NCI-H774 (cell line): ENCODE results near the gene STH.

Experiments used
- DNase-seq: peaks from one replicate; lab custom pipeline; 2025; lab: John Stamatoyannopoulos, UW

The STH gene

DNA sequence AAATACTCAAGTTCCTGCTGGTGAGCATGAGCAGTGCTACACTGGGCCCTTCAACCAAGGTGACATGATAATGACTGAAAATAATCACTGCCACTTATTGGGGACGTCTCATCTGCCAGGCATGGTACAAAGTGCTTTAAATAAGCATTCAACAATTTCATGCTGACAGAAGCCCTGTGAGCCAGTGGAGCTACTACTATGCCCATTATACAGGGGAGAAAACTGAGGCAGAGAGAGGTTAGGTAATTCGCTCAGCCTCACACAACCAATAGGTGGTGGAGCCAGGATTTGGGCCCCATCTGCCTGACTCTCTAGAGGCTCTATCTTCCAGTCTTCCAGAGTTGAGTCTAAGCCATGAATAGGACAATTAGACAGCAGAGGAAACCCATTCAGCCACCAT is 30.3 kb upstream of the STH start:
- DNase-seq, result no peak

DNA sequence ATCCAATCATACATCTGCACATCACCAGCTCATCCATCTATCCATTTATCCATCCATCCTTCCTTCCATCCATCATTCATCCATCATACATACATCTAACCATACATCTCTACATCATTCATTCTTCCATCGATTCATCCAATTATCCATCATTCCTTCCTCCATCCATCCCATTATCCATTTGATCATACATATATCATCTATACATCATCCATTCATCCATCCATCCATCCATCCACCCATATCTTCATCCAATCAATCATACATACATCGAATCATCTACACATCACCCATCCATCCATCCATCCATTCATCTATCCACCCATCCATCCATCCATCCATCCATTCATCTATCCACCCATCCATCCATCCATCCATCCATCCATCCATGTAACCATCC is 29.3 kb upstream of the STH start:
- DNase-seq, result no peak

DNA sequence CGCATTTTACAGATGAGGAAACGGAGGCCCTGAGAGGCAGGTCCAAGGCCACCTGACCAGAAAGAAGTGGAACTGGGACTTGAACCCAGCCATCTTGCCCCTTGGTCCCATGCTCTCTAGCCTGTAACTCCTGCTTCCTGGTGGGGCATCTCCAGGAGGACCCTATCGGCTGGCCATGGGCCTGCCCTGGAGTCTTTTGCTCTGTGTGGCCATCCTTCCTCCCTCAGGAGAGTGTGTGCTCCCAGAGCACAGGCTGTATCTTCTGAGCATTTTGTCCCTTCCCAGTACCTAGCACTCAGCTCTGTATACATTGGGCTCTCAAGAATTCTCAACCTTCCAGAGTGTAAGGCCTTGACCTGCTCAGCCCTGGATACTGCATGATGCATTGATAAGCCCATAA is 28.4 kb upstream of the STH start:
- no peak for DNase-seq

DNA sequence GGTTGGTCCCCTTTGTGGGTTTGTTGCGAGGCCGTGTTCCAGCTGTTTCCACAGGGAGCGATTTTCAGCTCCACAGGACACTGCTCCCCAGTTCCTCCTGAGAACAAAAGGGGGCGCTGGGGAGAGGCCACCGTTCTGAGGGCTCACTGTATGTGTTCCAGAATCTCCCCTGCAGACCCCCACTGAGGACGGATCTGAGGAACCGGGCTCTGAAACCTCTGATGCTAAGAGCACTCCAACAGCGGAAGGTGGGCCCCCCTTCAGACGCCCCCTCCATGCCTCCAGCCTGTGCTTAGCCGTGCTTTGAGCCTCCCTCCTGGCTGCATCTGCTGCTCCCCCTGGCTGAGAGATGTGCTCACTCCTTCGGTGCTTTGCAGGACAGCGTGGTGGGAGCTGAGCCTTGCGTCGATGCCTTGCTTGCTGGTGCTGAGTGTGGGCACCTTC is 27.3 kb upstream of the STH start:
- DNase-seq, result no peak

DNA sequence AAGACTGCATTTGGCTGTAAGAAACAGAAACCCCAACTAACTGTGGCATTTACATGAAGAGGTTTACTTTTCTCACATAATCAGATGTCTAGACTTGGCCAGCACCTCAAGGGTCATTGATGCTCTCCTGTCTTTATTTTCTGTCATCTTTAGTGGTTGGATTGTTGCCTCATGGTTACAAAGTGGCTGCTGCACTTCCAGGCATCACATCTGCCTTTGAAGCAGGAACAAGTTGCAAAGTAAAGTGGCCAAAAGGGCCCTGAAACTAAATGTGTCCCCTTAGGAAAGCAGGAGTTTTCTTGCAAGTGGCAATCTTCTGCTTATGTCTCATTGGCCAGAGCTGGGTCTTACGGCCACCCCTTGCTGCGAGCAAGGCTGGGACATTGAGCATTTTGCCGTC is 26.5 kb upstream of the STH start:
- DNase-seq, result no peak

DNA sequence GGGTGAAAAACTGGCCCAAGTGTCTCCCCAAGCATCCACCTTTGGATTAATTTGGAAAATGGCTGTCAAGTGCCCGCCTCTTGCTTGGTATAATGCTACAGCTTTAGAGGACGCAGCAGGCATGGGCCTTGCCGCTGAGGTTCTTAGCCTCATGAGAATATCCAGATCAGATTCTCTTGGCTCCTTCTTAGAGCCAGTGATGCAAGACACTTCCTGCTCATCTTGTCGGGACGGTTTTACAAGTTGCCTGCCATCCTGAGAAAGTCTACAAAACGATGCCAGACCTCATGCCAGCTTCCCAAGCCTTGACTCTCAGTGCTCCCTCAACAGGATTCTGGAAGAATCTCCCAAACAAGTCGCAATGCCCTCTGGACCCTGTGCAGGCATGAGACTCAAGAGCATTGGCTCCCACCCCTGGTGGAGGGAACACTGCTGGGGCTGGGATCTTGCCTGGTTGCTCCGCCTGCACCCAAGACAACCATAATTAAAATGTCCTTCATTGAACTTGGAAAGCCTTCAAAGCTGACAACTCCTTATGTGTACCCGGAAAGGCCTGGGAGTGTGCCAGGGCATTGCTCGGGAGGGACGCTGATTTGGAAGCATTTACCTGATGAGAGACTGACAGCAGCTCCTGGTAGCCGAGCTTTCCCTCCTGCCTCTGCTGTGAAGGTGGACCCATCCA is 25.8 kb upstream of the STH start:
- DNase-seq, result no peak

DNA sequence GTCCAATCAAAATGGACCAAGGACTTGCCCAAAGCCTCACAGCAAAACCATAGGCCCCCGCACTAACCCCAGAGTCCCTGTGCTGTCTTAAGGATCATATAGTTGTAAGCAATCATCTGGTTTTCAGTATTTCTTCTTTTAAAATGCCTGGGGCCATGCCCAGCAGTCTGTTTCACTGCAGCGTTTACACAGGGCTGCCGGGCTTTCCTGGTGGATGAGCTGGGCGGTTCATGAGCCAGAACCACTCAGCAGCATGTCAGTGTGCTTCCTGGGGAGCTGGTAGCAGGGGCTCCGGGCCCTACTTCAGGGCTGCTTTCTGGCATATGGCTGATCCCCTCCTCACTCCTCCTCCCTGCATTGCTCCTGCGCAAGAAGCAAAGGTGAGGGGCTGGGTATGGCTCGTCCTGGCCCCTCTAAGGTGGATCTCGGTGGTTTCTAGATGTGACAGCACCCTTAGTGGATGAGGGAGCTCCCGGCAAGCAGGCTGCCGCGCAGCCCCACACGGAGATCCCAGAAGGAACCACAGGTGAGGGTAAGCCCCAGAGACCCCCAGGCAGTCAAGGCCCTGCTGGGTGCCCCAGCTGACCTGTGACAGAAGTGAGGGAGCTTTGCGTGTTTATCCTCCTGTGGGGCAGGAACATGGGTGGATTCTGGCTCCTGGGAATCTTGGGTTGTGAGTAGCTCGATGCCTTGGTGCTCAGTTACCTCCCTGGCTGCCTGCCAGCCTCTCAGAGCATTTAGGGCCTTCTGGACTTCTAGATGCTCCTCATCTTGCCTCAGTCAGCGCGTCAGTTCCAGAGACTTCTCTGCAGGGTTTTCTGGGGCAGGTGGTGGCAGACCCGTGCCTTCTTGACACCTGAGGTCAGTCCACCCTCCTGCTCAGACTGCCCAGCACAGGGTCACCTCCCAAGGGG is 24.8 kb upstream of the STH start:
- no peak for DNase-seq

DNA sequence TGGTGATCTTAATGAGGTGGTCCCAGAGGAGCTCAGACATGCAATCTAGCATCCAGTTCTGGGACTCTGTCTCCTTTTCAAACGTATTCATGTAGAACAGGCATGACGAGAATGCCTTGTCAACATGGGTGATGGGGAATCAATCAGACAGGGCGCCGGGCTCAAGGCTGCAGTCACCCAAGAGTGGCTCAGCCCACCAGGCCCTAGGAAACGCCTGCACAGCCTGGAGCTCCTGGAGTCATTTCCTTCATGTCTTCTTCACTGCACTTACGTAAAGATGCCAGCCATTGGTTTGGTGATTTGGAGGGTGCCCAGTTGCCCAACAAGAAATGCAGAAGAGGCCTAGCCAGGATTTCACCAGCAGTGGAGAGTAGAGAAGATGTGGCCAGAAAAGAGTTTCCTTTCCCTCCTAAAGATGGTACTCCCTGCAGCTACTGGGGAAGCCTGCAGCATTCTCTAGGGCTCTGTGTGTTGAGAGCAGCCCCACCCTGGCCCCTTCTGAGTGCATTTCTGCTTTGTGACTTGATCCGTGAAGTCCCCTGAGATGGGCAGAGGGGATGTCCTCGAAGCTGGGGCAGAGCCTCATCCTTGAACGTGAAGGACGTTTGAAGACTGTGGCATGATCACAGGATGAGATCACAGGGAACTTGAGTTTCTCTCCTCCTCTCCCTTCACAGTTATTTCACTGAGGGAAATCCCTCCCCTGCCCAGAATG is 24.0 kb upstream of the STH start:
- no peak for DNase-seq

DNA sequence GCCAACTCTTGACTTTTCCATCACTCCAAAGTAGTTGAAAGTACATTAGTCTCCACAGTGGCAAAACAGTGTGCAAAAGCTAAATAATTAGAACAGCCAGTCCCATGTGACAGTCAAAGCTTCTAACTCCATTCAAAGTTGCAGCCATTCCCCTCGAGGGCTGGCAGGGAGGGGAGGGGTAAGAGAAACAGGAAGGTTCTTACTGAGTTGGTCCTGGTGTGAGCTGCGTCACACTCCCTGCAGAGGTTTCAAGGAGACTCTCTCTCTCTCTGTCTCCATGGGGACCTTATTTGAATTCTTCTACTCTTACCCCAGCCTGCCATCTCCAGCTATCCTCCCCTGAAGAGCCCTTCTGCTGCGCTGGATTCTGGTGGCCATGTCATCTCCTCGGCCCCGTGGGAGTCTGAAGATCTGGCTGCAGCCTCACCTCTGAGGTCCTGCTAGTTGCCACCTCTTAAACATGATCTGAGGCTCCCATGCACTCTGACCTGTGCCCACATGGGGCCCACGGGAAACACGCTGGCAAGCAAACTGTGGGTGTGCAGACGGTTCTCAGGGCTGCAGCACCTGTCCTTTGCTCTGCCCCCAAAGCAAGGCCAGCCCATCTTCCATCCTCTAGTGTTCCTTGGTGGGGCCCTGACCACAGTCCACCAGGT is 23.3 kb upstream of the STH start:
- DNase-seq, result no peak

DNA sequence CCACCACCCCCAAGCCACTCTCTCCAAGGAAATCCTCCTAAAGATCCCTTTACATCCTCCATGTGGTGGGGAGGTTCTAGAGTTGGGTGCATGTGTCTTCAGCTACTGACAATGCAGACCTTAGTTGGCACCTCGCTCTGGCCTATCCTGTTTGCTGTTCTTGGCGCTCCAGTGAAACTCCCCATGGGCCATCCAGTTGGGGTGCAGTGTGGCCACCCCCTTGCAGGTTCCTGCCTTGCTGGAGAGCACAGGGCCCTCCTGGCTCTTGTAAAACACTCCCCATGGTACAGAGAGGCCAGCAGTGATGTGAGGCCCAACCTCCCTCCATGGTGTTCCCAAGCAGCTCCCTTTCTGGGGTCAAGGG is 22.7 kb upstream of the STH start:
- DNase-seq, result no peak

DNA sequence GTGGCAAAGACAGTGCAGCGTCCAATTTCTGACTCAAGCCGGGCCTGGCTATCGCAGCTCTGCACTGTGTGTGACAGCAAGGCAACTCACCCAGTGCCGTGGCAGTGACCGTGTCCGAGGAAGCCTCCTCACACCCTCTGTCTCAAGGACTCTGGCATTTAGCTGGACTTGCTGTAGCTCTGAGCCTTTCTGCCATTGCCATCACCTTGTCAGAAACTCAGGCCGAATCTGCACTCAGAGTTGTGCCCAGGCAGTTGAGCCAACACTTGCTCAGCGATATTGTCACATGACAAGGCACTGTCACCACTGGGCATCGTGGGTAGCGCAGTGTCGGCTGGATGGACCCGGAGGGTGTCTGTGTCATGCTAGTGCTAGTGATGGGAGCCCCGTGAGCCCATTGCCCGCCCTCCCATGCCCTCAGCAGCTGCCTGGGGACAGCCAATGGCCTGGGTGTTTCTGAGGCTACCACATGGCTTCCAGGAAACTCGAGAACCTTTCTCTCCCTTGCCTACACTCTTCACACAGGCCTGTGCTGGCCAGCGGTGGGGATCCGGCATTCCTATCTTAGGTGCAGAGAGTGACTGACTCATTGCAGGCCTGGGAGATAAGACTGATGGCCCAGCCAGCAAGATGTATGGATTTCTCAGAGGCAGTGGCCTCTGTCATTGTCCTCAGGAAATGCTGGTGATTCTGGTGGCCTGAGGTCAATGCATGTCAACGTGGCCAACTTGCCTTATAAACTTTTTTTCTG is 22.1 kb upstream of the STH start:
- DNase-seq, result no peak

DNA sequence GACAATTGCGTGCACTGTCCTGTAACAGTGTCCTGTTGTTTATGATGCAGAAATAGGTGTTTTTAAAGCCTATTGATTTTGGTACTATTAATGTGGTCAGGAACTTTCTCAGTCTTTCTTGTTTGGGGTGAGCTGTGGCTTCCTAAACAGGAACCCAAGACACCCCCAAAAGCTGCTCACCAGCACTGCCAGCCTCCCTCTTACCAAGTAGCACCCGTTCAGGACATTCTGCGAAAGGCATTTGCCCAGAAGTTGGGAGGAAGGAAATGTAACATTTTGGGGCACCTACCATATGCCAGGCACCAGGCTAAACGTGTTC is 21.6 kb upstream of the STH start:
- no peak for DNase-seq

DNA sequence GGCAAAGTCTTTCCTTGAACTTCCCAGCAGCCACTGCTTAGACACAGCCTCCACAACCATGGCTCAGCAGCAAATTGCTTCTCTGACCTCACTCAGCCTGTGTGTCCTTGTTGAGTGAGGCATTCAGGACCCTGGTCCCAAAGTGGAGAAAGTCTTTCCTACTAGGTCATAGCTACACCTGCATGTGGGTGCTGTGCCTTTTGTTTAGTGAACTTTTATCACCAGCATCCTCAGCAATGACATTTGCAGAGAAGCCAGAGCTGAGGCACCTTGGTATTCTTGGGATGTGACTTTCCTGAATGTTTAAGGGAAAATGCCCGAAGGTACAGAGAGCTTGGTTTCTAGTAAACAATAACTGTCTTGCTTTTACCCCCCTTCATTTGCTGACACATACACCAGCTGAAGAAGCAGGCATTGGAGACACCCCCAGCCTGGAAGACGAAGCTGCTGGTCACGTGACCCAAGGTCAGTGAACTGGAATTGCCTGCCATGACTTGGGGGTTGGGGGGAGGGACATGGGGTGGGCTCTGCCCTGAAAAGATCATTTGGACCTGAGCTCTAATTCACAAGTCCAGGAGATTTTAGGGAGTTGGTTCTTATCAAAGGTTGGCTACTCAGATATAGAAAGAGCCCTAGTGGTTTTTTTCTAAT is 20.9 kb upstream of the STH start:
- DNase-seq, result no peak

DNA sequence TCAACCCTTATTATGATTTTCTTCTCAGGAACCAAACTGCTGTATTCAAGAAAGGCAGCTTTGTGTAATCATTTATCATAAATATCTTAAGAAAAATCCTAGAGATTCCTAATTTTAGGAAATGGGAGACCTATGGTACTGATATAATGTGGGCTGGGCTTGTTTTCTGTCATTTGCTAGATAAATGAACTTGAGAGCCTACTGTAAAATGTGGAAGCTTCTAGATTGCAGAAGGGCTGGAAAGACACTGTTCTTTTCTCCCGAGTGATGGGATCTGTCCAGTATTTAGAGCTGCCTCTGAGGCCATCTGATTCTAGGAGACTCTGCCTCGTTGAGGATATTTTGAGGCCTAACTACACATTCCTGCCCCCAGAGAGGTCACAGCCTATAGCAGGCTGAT is 19.9 kb upstream of the STH start:
- DNase-seq, result no peak

DNA sequence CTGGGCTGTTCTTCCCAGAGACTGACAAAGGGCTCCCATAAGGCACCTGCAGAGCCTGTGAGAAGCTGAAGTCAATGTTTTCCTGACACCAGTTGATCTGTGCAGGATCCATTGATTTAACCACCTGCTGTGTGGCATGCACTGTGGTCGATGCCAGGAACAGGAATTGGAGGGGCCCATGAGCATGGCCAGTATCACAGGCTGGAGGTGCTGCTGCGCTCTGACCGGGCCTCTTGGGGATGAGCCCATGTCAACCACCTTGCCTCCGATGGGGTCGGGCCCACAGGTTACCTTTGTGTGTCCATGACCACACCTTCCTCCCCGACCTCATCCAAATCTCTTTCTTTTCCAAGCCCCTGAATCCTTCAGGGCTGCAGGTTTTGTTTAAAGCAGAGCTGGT is 18.2 kb upstream of the STH start:
- no peak for DNase-seq

DNA sequence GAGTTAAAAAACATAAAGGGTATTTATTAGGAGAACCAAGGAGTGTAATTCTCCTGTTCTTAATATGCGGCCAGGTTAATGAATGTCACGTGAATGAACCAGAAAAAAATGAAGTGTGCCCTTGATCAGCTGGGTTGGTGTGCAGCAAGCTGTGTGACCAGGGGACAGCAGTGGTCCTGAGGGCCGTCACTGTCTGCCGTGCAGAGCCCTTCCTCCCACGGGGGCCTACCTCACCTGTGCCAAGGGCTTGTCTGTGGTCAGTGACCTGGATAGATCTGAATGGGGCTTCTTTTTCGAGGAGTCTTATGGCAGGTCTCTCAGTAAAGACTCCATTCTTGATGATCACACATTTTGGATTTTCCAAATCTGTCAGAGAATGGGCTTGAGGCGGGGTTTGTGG is 17.7 kb upstream of the STH start:
- no peak for DNase-seq

DNA sequence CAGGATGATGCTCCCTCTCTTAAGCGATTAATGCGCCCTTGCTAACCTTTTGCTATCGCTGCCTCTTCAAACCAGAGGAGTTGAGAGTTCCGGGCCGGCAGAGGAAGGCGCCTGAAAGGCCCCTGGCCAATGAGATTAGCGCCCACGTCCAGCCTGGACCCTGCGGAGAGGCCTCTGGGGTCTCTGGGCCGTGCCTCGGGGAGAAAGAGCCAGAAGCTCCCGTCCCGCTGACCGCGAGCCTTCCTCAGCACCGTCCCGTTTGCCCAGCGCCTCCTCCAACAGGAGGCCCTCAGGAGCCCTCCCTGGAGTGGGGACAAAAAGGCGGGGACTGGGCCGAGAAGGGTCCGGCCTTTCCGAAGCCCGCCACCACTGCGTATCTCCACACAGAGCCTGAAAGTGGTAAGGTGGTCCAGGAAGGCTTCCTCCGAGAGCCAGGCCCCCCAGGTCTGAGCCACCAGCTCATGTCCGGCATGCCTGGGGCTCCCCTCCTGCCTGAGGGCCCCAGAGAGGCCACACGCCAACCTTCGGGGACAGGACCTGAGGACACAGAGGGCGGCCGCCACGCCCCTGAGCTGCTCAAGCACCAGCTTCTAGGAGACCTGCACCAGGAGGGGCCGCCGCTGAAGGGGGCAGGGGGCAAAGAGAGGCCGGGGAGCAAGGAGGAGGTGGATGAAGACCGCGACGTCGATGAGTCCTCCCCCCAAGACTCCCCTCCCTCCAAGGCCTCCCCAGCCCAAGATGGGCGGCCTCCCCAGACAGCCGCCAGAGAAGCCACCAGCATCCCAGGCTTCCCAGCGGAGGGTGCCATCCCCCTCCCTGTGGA is 16.0 kb upstream of the STH start:
- DNase-seq, result no peak

DNA sequence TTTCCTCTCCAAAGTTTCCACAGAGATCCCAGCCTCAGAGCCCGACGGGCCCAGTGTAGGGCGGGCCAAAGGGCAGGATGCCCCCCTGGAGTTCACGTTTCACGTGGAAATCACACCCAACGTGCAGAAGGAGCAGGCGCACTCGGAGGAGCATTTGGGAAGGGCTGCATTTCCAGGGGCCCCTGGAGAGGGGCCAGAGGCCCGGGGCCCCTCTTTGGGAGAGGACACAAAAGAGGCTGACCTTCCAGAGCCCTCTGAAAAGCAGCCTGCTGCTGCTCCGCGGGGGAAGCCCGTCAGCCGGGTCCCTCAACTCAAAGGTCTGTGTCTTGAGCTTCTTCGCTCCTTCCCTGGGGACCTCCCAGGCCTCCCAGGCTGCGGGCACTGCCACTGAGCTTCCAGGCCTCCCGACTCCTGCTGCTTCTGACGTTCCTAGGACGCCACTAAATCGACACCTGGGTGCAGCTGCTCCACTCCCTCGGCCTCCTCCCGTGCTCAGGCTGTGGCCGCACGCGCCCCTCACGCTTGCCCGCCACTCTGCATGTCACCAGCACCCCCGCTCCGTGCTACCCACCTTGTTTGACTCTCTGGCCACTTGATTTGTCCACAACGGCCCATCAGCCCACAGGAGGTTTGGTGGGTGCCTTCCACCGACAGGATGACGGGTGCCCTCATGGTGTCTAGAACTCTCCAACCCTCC is 15.3 kb upstream of the STH start:
- DNase-seq, result no peak

DNA sequence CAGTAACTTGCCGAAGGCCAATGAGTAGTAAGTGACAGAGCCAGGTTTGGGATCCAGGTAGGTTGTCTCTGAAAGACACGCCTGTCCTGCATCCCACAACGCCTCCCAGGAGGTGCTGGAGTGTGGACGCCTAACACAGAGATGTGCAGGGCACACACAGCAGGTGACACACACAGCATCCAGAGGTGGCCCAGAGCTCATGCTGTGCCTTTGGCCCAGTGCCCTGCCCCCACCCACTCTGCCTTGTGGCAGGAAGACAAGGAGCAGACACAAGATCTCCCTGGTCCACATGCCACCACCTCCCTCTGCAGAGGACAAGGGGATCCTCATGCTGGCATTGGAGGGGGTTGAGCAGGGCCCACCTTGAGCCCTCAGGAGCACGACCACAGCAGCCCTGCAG is 14.7 kb upstream of the STH start:
- no peak for DNase-seq

DNA sequence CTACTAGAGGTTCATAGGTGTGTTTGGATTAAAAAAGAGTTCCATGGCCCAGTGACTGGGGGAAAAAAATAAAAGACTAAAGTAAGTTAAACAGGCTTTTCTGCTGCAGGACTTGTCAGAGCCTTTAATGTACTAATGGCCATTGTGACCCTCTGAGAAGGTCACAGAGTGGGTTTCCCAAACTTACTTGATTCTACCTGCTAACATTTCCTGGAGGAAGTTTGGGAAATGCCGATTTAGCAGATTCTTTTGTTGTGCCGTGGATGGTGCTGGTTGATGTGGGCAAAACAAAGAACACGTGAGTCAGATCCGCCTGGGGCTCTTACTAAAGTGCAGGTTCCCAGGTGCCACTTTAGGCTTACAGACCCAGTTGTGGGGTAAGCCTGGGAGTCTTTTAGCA is 13.6 kb upstream of the STH start:
- DNase-seq, result no peak
